ENCODE measurements around the gene CFAP126.
A peak's percentile ranks its signal among the peaks of the same experiment; 100 is the strongest.
"Not testable (repeated sequence)": the region's sequence is repeated elsewhere in the genome, so short reads cannot be mapped to it uniquely, and the experiment has no call there.

Gene CFAP126

GRCh38 chr1:161389691-161390558 is 22.2 kb upstream of the CFAP126 start:
- no peak for TF ChIP-seq CTCF (IDR thresholded peaks at IDR 0.05; ENCODE audit: low read length, missing control alignments)
- peak; percentile 99 for DNase-seq (ENCODE audit: low read depth)
- H3K4me3 ChIP-seq (replicated peaks; ENCODE audit: low read depth, low read length), result peak overlapping the region; percentile 76

- not testable (repeated sequence) for DNase-seq (ENCODE audit: low read depth)
- peak overlapping the region; percentile 55 for H3K4me3 ChIP-seq (replicated peaks; ENCODE audit: low read depth, low read length)
These were observed 21.5 kb upstream of the CFAP126 start for GRCh38 chr1:161389158-161389557.

DNA sequence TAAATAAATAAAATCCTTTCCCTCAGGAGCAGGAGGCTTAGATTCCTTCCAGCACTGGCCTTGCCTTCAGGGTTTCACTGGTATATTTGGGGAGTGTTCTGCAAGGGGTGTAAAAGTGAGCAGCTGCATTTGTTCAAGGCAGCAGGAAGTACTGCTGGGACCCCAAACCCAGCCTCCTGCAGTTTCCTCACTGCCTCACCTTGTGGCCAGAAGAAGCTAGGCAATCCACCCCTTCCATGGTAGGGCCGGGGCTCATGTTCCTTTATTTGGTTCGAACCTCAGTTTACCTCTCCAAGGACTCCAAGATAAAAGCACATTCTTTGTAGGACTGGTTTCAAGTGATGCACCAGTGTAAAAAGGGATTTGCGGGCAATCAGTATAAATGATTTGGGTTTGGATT is 21.0 kb upstream of the CFAP126 start:
- DNase-seq (ENCODE audit: low read depth), result no peak
- TF ChIP-seq CTCF (IDR thresholded peaks at IDR 0.05; ENCODE audit: low read length, missing control alignments), result no peak
- no peak overlapping the region for H3K4me3 ChIP-seq (replicated peaks; ENCODE audit: low read depth, low read length)

- TF ChIP-seq CTCF (IDR thresholded peaks at IDR 0.05; ENCODE audit: low read length, missing control alignments), result peak; percentile 68
- H3K4me3 ChIP-seq (replicated peaks; ENCODE audit: low read depth, low read length), result peak overlapping the region; percentile 13
- peak; percentile 87 for DNase-seq (ENCODE audit: low read depth)
These were observed 14.7 kb upstream of the CFAP126 start for GRCh38 chr1:161382214-161383019.

DNA sequence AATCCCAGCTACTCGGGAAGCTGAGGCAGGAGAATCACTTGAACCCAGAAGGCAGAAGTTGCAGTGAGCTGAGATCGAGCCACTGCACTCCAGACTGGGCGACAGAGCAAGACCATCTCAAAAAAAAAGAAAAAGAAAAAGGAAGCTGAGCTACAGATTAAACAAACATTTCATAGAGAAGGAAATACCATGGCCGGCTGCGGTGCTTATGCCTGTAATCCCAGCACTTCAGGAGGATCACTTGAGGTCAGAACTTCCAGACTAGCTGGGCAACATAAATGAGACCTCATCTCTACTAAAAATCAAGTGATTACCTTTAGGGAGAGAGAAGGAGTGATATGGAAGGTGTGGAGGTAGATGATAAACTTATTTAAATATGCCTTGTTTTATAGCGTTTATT is 14.0 kb upstream of the CFAP126 start:
- H3K4me3 ChIP-seq (replicated peaks; ENCODE audit: low read depth, low read length), result no peak overlapping the region
- no peak for DNase-seq (ENCODE audit: low read depth)
- TF ChIP-seq CTCF (IDR thresholded peaks at IDR 0.05; ENCODE audit: low read length, missing control alignments), result no peak

DNA sequence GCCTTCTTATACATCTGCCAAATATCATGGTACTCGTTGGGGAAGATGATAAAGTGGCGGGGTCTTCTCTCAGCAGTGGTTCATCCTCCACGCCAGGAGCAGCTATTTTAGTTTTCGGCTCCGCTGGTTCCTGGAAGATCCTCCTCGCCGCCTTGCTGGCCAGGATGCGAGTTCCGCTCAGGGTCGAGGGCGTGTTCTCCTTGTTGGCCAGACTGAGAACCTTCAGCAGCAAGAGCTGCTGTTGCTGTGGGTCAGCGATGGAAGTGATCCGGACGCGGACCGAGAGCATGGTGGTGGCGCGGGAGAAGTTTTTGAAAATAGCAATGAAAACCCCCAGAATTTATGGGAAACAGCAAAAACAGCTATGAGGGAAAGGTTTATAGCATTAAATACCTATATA is 11.4 kb upstream of the CFAP126 start:
- no peak overlapping the region for H3K4me3 ChIP-seq (replicated peaks; ENCODE audit: low read depth, low read length)

More for the DNA sequence above, 11.4 kb upstream of the CFAP126 start:
- TF ChIP-seq CTCF (IDR thresholded peaks at IDR 0.05; ENCODE audit: low read length, missing control alignments), result no peak
- no peak for DNase-seq (ENCODE audit: low read depth)

Measured in fibroblast of pulmonary artery (primary cell).